GM21367 (cell line): Measurements from ENCODE around the gene MYH16.
"Not testable (repeated sequence)": the region's sequence is repeated elsewhere in the genome, so short reads cannot be mapped to it uniquely, and the experiment has no call there.

Experiments
- ATAC-seq: cut with Tn5 transposase; IDR thresholded peaks from one replicate; pipeline ENCODE4 v1.9.1; 2021; ENCODE audit not compliant: unreplicated experiment

The MYH16 gene

DNA sequence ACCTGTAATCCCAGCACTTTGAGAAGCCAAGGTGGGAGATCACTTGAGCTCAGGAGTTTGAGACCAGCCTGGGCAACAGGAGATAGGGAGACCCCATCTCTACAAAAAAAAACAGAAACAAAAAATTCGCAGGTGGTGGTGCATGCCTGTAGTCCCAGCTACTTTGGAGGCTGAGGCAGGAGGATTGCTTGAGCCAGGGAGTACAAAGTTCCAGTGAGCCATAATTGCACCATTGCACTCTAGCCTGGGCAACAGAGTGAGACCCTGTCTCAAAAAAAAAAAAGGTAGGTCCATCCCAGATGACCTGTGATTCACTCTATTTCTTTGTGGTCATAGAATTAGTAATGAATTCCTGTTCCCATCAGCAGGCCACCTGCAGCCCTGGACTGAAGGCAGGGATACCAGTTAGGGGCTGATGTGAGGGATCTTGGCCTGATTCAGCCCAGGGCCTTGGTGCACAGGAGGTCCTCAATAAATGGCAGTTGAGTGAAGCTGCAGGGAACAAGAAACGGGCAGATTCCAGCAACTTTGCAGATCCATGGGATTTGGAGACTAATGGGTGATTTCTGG lies at the start of gene MYH16:
TSS of gene MYH16 (plus strand) at position 364 of the 570 bp plus-strand sequence.
- no peak for ATAC-seq

DNA sequence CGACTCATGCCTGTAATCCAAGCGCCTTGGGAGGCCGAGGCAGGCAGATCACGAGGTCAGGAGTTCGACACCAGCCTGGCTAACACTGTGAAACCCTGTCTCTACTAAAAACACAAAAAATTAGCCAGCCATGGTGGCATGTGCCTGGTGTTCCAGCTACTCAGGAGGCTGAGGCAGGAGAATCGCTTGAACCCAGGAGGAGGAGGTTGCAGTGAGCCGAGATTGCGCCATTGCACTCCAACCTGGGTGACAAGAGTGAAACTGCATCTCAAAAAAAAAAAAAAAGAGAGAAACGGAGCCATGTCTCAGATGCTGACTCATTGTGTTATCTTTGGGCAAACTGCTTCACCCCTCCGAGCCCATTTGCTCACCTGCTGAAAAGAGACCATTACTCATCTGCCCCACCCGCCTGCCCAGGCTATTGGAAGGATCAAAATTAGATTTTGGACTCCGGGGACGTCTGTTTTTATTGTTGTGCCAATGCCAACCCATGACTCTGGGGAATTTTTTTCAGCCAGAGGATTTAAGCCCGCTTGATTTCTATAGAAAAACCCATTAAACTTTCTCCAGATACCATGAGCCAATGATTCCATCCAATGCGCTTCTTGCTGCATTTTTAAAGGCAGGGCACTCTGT lies 48.3 kb upstream of the MYH16 start:
- not testable (repeated sequence) for ATAC-seq

DNA sequence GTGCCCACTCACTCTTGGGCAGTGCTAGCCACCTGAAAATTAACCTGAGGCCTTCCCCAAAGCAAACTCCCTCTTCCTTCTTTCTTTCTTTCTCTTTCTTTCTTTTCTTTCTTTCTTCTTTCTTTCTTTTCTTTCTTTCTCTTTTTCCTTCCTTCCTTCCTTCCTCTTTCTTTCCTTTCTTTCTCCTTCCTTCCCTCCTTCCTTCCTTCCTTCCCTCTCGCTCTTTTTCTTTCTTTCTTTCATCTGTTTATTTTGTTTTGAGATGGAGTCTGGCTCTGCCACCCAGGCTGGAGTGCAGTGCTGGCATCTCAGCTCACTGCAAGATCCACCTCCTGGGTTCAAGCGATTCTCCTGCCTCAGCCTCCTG lies 47.8 kb upstream of the MYH16 start:
- ATAC-seq, result no peak

DNA sequence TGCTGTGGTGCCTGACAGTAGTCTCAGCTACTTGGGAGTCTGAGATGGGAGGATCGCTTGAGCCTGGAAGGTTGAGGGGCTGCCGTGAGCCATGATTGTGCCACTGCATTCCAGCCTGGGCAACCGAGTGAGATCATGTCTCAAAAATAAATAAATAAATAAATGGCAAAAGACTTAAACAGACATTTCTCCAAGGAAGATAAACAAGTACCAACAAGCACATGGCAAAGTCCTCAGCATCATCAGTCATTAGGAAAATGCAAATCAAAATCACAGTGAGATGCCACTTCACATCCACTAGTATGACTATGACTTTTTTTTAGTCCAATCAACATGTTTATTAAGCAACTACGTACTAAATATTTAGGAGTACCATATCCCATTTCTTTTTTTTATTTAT lies 43.4 kb upstream of the MYH16 start:
- ATAC-seq, result no peak

DNA sequence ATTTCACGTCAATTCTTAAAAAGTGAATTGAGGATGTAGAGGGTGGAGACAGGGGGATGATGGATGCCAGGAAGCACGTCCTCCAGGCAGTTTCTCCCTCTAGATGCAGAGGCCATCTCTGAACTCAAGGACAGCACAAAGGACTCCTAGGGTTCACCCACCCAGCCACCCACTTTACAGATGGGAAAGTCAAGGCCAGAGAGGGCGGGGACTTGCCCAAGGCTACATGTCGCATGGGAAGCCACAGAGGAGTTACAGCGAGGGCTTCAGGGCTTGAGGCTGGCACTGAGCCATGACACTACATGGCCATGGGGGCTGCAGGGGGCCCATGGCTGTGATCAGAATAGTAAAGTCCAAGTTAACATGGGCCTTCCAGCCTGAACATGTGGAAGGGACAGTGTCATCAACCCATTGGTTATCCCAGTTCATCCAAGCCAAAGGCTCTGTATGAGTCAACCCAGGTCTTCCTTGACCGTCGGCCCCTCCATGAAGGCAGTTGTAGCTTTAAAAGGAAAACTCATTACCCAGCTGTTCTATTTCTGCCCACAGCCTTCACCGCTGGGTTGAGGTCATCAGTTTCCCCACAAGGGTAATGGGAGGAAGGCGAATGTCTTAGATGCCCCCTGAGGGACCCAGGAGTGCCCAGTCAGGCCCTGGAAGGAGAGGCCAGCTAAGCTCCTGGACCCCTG lies 40.4 kb upstream of the MYH16 start:
- ATAC-seq, result no peak

DNA sequence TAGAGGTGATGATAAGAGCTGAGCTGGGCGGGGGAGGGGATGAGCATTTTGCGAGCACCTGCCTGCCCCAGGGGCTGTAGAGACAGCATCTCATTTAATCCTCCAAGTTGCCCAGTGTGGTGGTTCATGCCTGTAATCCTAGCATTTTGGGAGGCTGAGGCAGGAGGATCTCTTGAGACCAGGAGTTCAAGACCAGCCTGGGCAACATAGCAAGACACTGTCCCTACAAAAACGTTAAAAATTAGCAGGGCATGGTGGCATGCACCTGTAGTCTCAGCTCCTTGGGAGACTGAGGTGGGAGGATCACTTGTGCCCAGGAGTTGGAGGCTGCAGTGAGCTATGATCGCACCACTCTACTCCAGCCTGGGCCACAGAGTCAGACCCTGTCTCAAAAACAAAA lies 39.7 kb upstream of the MYH16 start:
- ATAC-seq, result not testable (repeated sequence)

DNA sequence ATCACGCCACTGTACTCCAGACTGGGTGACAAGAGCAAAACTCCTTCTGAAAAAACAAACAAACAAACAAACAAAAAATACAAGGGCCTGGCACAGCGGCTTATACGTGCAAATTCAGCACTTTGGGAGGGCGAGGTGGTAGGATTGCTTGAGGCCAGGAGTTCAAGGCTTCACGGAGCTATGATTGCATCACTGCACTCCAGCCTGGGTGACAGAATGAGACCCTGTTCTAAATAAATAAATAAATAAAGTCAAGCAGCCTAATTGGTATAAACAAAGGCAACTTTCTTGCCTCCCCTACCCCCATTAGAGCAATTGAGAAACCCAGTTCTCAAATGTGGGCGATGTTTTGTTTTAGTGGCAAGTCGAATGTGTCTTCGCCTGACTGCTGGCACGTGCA lies 38.5 kb upstream of the MYH16 start:
- ATAC-seq, result no peak

DNA sequence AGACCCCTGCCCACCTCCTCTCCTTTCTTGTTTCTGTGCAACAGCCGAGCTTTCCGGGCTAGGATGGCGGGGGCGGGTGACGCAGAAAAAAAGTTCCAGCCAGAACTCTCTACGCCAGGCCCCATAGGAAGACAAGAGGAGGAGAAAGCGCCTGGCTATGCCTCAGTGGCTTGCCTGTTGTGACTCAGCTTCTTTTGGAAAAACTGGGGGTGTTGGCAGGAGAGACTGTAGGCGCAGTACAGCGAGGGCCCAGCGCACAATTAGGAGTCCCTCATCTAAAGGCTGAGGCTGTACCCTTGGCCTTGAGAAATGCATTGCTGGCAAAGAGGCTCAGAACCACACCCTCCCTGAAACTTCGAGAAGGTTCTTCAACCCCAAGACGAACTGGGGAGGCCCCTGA lies 36.7 kb upstream of the MYH16 start:
- no peak for ATAC-seq

DNA sequence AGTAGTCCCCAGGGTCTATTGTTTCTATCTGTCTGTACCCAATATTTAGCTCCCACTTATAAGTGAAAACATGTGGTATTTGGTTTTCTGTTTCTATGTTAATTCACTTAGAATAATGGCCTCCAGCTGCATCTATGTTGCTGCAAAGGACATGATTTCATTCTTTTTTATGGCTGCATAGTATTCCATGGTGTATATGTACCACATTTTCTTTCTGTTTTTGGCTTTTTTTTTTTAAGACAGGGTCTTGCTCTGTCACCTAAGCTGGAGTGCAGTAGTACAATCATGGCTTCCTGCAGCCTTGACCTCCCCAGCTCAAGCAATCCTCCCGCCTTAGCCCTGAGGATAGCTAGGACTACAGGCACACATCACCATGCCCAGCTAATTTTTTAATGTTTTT lies 34.8 kb upstream of the MYH16 start:
- ATAC-seq, result not testable (repeated sequence)

DNA sequence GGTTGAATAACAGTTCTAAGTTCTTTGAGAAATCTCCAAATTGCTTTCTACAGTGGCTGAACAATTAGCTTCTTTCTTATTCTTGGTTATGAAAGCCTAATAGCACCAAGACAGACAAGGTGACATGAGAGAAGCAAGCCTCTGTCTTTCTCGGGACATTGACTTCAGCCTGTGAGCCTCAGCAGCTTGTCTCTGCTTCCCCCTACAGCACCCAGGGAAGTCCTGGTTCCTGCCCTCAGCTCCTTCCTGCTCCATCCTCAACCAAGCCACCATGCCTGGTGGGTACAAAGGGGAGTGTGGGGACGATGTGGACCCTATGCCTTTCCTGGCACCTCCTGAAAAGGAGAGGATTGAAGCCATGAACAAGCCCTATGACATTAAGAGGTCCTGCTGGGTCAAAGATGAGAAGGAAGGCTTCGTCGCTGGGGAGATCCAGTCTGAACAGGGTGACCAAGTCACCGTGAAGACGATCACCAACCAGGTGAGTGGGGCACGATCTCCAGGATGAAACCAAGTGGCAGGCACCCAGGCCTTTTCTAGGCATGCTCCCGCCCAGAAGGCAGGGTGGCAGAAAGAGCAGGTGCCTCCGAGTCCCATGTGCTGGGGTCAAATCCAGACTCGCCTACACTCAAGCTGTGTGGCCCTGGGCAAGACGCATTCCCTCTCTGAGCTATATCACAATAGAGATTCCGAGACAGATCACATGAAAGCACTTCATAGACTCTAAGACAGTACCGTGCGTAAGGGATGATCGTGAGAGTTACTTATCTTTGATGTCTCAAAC lies 33.9 kb upstream of the MYH16 start:
- no peak for ATAC-seq

DNA sequence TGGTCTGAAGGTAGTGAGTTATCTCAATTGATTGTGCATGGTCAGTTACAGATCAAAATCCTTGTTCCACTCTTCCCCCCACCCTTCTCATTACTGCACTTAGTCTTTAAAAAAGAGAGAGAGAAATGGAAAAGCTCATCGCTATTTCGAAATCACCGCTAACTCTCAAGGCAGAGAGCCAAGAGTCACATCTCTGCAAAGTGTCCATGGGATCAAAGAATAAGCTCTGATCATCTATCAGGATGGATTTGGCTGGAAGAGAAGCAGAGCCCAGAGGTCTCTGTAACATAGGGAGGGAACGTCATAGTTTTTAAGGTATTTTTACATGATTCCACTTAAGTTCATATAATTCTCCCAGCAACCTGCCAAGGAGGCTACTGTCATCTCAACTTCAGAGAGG lies 30.0 kb upstream of the MYH16 start:
- no peak for ATAC-seq

DNA sequence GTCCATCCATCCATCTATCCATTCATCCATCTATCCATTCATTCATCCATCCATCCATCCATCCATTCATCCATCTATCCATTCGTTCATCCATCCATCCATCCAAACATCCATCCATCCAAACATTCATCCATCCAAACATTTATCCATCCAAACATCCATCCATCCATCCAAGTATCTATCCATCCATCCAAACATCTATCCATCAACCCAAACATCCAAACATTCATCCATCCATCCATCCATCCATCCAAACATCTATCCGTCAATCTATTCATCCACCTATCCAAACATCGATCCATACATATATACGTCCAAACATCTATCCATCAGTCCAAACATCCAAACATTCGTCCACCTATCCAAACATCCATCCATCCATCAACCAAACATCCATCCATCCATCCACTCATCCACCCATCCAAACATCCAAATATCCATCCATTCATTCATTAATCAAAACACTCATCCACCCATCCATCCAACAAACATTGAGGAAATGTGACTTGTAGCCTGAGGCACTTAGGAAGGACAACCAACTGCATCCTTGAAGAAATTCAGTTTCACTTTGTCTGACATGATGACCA lies 28.8 kb upstream of the MYH16 start:
- ATAC-seq, result no peak

DNA sequence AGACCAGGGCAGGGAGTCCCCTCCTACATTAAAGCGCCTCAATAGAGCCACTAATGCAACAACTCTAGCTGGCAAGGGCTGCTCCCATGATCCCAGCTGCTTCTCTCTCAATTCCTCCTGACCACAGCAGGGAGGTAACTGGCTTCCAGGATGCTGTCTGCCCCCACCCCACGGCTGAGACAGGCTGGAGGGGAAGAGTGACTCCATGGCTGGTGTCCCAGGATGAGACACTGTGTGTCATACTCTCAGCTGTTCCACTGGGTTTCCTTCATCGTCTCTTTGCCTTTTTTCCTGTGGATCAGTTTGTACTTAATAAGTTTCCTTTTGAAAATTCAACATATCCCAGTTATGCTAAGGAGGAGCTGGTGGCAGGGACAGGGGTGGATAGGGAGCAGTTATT lies 27.7 kb upstream of the MYH16 start:
- no peak for ATAC-seq

DNA sequence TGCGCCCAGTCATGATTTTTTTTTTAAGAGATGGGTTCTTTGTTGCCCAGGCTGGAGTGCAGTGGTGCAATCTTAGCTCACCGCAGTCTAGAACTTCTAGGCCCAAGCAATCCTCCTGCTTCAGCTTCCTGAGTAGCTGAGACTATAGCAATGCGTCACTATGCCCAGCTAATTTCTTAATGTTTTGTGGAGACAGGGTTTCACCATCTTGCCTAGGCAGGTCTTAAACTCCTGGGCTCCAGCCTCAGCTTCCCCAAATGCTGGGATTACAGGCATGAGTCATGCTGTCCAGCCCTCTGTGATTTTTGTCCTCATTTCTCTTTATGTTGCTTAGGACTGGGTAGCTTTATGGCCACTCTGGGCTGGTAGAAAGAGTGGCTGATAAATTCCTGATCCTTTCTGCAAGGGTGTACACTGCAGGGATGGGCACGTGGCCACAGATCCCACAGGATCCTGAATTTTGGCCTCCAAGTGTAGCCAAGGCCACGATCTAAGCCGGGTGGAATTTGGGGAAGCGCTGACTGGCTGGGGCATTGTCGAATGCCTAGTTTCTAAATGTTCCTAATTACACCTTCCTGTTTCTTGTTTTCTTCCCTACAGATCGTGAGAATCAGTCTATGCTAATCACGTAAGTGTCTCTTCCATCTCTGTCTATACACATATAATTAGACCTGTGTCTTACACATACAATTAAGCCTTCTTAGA lies 24.1 kb upstream of the MYH16 start:
- no peak for ATAC-seq

DNA sequence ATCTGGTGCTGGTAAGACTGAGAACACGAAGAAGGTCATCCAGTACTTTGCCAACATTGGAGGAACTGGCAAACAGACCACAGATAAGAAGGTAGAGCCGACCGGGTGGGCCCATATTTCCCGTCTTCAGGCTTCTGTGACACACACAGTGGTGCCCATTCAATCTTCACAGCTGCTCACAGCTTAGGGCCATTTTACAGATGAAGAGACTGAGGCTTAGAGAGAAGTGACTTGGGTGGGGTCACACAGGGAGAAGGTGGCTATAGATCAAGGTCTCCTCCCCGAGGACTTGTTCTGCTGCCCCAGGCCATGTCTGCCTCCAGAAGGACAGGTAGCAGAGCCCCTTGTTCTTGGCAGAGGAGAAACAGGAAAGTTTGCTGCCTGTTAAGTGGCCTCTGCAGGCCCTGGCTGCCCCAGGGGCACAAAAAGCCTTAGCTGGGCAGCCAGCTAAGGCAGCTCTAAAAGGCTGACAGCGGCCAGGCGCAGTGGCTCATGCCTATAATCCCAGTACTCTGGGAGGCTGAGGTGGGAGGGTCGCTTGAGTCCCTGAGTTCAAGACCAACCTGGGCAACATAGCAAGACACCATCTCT lies 22.6 kb upstream of the MYH16 start:
- no peak for ATAC-seq

DNA sequence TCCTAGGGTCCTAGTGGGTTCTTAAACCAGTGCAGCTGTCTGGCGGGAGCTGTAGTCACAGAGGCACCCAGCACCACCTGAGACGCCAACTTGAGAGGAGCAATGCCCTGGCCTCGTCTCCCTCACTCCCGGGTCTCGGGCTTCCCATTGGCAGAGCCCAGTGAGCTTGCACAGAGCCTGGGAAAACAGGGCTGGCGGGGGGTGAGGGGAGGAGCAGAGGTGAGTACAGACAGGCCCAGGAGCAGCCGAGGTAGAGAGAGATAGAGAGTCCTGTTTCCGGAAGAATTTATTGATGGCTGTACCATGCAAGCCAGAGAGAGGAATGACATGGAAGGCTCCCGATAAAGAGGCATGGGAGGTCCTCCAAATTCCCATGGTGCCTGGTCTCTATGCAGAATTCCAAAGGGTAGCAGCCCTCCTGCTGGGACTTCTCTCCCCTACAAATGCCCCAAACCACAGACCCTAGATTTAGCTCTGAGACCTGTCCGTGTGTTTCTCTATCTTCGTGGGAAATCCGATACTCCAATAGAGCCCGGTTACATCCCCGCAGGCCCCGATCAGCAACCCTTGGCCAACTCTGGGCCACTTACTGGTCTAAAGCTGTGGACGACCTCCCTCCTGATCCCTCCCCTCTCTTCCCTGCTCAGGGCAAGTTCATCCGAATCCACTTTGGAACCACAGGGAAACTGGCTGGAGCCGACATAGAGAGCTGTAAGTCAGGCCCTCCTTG lies 20.3 kb upstream of the MYH16 start:
- no peak for ATAC-seq

DNA sequence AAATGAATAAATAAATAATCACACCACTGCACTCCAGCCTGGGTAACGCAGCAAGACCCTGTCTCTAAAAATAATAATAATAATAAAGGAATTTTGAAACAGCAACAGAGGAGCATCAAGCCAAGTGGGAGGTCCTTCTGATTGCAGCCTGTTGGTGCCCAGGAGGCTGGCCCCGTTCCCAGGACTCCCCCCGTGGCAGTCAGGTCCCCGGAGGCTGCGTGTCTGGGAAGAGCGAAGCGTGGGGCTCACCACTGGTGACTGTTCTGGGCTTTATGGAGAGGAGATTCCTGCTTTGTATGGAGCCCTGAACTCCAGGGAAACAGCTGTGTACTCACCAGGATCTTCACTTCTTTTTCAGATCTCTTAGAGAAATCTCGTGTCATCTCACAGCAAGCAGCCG lies 19.3 kb upstream of the MYH16 start:
- ATAC-seq, result no peak

DNA sequence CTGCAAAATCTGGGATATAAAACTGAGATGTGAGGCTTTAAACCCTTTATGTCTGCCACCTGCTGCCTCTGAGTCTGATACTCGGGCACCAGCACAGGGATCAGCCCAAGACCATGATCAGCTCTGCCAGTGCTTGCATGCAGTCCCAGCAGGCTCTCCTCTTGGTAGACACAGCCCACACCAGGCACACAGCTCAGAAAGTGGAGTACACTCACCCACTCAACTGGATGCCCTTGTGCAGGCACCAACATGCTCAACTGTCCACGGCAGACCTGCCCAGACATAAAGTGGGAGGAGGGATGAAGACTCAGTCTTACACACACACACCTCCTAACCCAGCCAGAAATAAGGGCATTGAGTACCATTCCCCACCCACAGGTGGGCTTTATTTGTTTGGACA lies 18.2 kb upstream of the MYH16 start:
- ATAC-seq, result no peak

DNA sequence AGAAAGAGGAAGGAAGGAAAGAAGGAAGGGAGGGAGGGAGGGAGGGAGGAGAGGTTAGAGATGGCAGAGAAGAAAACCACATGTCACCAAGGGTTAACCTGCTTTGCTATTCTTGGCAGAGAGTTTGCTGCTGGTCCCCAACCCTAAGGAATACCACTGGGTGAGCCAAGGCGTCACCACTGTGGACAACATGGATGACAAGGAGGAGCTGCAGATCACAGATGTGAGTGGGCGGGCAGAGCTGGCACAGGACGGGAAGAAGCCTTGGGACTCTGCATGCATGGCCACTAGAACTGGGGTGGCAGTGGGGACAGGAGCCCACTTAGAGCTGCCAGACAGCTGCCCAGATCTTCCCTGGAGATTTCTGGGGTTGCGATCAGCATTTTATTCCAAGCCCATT lies 17.2 kb upstream of the MYH16 start:
- no peak for ATAC-seq

DNA sequence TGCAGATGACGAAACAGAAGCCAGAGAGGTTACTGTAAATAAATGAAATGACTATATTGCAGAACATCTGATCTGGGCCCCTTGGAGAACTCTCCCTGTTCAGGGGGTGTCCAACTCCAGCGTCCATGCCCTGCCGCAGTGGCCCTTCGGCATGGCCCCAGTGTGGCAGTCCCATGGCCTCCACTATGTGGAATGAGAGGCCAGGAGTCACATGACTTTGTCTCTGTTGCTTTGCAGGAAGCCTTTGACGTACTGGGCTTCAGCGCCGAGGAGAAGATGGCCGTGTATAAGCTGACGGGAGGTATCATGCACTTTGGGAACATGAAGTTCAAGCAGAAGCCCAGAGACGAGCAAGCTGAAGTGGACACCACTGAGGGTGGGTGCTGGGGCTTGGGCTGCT lies 15.6 kb upstream of the MYH16 start:
- ATAC-seq, result no peak
